Amygdala (tissue), 56 donors: ENCODE results near the gene ATXN1.
"Not testable (repeated sequence)": the region's sequence is repeated elsewhere in the genome, so short reads cannot be mapped to it uniquely, and the experiment has no call there.

Source experiments
- DNase-seq, 56 donors: peaks; one replicate each; lab custom pipeline; 2025; lab: John Stamatoyannopoulos, UW

The ATXN1 gene

DNA sequence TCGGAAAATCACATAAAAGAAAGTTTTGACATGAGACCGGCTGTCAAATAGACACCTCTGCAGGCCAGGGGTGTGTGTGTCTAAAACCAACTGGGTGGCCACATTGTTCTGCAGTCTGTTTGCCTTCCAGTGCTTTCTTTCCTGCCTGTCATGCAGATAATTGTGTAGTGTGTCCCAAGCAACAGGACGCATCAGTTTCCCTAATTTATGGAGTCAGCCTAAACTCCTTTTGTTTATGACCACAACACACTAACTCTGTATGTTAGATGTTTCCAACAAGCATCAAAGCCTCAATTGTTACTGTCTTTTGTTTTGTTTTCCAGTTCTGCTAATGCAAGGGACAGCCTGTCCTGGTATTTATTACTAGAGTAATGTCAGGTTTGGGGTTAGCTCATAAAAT is 205.7 kb downstream of the ATXN1 start:
- DNase-seq = peak in 10 of 56 donors; percentile 5 to 36 (median 27)

GRCh38 chr6:16553531-16553930 is 207.7 kb downstream of the ATXN1 start:
- DNase-seq = no peak

DNA sequence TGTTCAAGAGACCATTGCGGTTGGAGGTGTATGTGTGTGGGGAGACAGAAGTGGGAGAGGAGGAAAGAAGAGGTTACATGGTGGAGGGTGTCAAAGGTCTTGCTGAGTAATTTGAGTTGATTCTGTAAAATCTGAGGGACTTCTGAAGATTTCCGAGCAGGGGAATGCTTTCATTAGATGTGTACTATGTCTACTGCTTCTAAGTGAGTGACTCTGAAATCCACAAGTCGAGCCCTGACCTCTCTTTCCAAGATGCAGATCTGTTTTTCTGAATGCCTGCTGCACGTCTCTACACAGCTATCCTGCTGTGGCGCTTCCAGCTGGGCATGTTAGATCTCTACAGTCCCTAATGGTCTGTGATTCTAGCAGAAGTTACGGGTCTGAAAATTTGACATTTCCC is 209.8 kb downstream of the ATXN1 start:
- DNase-seq = no peak

DNA sequence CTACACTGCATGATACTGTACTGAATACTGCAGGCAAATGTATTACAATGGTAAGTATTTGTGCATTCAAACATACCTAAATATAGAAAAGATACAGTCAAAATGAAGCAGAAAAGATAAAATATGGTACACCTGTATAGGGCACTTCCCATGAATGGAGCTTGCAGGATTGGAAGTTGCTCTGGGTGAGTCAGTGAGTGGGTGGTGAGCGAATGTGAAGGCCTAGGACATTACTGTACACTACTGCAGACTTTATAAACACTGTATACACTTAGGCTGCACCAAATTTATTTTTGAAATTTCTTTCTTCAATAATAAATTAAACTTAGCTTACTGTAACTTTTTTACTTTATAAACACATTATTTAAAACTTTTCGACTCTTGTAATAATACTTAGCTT is 213.1 kb downstream of the ATXN1 start:
- no peak for DNase-seq

- DNase-seq = no peak
Measured at GRCh38 chr6:16547587-16547986, 213.7 kb downstream of the ATXN1 start.

- DNase-seq = no peak
Measured at GRCh38 chr6:16546861-16547260, 214.4 kb downstream of the ATXN1 start.

DNA sequence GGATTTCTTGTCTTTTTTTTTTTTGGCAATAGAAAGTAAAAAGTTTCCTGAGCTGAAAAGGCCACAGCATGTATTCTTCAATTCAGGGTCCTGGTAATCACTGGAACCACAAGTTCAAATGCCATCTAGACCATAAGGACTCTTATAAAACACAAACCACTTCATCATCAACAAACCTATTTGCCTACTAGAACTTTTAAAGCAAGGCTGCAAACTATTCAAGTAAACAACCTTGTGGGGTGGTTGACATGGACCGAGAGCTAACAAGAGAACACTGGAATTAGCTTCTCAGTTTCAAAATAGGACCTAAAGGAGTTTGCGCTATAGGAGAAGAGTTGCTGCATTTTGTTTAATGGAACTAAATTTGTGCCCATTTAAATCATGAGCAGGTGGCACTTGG is 215.9 kb downstream of the ATXN1 start:
- DNase-seq = no peak

DNA sequence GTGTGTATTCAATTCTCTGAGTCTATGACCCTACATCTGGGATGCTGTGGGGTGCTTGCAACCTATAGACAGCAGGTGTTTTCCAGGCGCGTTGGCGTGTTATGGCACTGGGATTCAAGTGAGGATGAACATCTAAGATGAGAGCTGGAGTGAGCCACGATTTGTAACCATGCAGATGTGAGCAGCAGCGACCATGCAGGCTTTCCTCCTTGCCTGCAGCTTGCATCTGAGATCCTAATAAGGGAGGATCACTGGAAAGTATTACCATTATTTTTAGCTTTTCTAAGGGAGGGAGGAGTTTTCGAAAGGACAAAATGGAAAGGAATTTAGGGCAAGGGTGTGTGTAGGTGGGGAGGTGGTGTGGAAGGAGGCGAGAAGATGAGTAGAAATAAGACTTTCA is 216.7 kb downstream of the ATXN1 start:
- DNase-seq = no peak

GRCh38 chr6:16544006-16544405 is 217.3 kb downstream of the ATXN1 start:
- peak in 1 of 56 donors; percentile 14 for DNase-seq

DNA sequence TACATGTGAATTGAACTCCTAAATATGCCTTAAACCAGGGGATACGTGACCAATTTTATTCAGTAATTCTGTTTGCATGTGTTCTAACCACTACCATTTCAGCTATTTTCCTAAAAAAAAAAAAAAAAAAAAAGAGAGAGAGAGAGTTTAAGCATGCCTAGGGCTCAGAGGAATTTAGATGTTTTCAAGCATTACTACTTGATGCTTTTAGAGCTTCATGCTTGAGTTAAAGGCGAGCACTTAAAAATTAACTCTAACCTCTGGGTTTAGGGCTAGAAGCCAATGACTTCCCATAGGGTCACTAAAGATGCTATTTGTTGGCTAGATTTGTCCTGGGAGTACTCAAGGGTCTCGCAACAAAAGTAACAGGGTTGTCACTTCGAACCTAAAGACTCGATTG is 217.7 kb downstream of the ATXN1 start:
- no peak for DNase-seq

GRCh38 chr6:16542070-16542469 is 219.2 kb downstream of the ATXN1 start:
- no peak for DNase-seq

GRCh38 chr6:16540804-16541752 is 220.2 kb downstream of the ATXN1 start:
- DNase-seq = peak in 2 of 56 donors; percentile 7 to 14

GRCh38 chr6:16540383-16540782 is 220.9 kb downstream of the ATXN1 start:
- not testable (repeated sequence) for DNase-seq

GRCh38 chr6:16539086-16539931 is 222.0 kb downstream of the ATXN1 start:
- no peak for DNase-seq

DNA sequence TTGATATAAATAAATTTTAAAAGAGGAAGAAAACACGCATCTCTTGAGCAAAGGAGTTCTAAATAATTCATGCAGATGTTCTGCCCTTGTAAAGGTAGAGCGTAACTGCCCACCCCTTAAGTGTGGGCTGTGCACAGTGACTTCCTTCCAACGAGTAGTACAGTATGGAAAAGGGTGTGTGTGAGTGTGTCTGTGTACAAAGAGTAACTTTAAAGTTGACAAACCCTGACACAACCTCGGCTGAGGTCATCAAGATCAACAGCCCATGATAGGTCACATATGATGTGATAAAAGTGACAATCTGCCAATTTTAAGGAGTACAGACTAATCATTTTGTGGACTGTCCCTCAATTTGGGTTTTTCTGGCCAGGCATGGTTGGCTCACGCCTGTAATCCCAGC is 225.7 kb downstream of the ATXN1 start:
- DNase-seq = no peak

GRCh38 chr6:16533721-16534136 is 227.5 kb downstream of the ATXN1 start:
- DNase-seq = no peak

- DNase-seq = no peak
Measured at GRCh38 chr6:16533210-16533609, 228.1 kb downstream of the ATXN1 start.

GRCh38 chr6:16527691-16528090 is 233.6 kb downstream of the ATXN1 start:
- no peak for DNase-seq

DNA sequence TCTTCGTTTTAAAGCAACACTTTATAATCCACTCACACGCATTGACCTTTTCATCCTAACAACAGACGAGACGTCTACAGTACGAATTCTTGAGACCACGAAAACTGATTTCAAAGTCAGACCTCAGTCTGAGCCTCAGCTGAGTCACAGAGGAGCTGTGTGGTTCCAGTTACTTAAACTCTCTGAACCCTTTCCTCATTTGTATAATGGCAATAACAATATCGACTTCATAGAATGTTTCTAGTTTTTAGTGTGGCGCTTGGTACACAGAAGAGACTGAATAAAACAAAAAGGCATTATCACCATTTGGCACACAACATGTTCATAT is 236.9 kb downstream of the ATXN1 start:
- no peak for DNase-seq

GRCh38 chr6:16523606-16524379 is 237.5 kb downstream of the ATXN1 start:
- no peak for DNase-seq

- no peak for DNase-seq
Measured at GRCh38 chr6:16522937-16523336, 238.3 kb downstream of the ATXN1 start.
